ENCODE data around the gene FAM193B.
A peak's percentile ranks its signal among the peaks of the same experiment; 100 is the strongest.

Gene FAM193B

GRCh38 chr5:177595991-177596774 is 41.8 kb upstream of the FAM193B start:
- Histone ChIP-seq H3K9ac (ENCODE audit: low read depth, low read length) (no peak overlapping the region), H3K36me3 (ENCODE audit: insufficient read depth, low read length) (peaks cover 38% of the 10 kb centered on the region), H3K27ac (ENCODE audit: low read depth, low read length) (no peak overlapping the region), H3K4me1 (ENCODE audit: insufficient read depth, low read length) (peaks cover 4% of the 10 kb centered on the region; the same call in 1 of the 2 replicates), H3K9me3 (ENCODE audit: insufficient read depth, low read depth, low read length) (no peaks in the 10 kb centered on the region), H3K27me3 (ENCODE audit: insufficient read depth, low read length) (peaks cover 5% of the 10 kb centered on the region; the same call in 1 of the 2 replicates), H3K4me3 (ENCODE audit: low read length) (no peak overlapping the region)
- 97% methylated on average over 2 of the region's 2 CpGs for WGBS

- H3K27me3 ChIP-seq (ENCODE audit: insufficient read depth, low read length), result peaks cover 14% of the 10 kb centered on the region; the same call in 1 of the 2 replicates
- H3K27ac ChIP-seq (ENCODE audit: low read depth, low read length), result no peak overlapping the region
- H3K4me3 ChIP-seq (ENCODE audit: low read length), result no peak overlapping the region
- H3K4me1 ChIP-seq (ENCODE audit: insufficient read depth, low read length), result 0 out of 2 replicates have a peak, but pooled peaks cover 4% of the 10 kb centered on the region
- no peak overlapping the region for H3K9ac ChIP-seq (ENCODE audit: low read depth, low read length)
- WGBS, result 95% methylated on average over 8 of the region's 8 CpGs
- no peaks in the 10 kb centered on the region for H3K9me3 ChIP-seq (ENCODE audit: insufficient read depth, low read depth, low read length)
- H3K36me3 ChIP-seq (ENCODE audit: insufficient read depth, low read length), result peaks cover 38% of the 10 kb centered on the region
Observed at GRCh38 chr5:177595026-177595585, 40.7 kb upstream of the FAM193B start.

GRCh38 chr5:177594071-177594470 is 39.7 kb upstream of the FAM193B start:
- Histone ChIP-seq H3K27me3 (ENCODE audit: insufficient read depth, low read length) (peaks cover 20% of the 10 kb centered on the region; the same call in 1 of the 2 replicates), H3K4me3 (ENCODE audit: low read length) (no peak overlapping the region), H3K9me3 (ENCODE audit: insufficient read depth, low read depth, low read length) (no peaks in the 10 kb centered on the region), H3K36me3 (ENCODE audit: insufficient read depth, low read length) (peaks cover 38% of the 10 kb centered on the region), H3K27ac (ENCODE audit: low read depth, low read length) (no peak overlapping the region), H3K4me1 (ENCODE audit: insufficient read depth, low read length) (0 out of 2 replicates have a peak, but pooled peaks cover 4% of the 10 kb centered on the region), H3K9ac (ENCODE audit: low read depth, low read length) (no peak overlapping the region)
- WGBS, result 94% methylated on average over 8 of the region's 8 CpGs

GRCh38 chr5:177593511-177593910 is 39.1 kb upstream of the FAM193B start:
- no peak overlapping the region for H3K27ac ChIP-seq (ENCODE audit: low read depth, low read length)
- no peaks in the 10 kb centered on the region for H3K9me3 ChIP-seq (ENCODE audit: insufficient read depth, low read depth, low read length)
- peaks cover 18% of the 10 kb centered on the region; the same call in 1 of the 2 replicates for H3K27me3 ChIP-seq (ENCODE audit: insufficient read depth, low read length)
- WGBS, result 97% methylated on average over 3 of the region's 3 CpGs
- H3K9ac ChIP-seq (ENCODE audit: low read depth, low read length), result no peak overlapping the region
- H3K4me3 ChIP-seq (ENCODE audit: low read length), result no peak overlapping the region
- 0 out of 2 replicates have a peak, but pooled peaks cover 4% of the 10 kb centered on the region for H3K4me1 ChIP-seq (ENCODE audit: insufficient read depth, low read length)
- peaks cover 38% of the 10 kb centered on the region for H3K36me3 ChIP-seq (ENCODE audit: insufficient read depth, low read length)

GRCh38 chr5:177592905-177593304 is 38.5 kb upstream of the FAM193B start:
- Histone ChIP-seq H3K27ac (ENCODE audit: low read depth, low read length) (no peak overlapping the region; the same call in 1 of the 2 replicates), H3K9ac (ENCODE audit: low read depth, low read length) (peak overlapping the region; percentile 84), H3K9me3 (ENCODE audit: insufficient read depth, low read depth, low read length) (no peaks in the 10 kb centered on the region), H3K36me3 (ENCODE audit: insufficient read depth, low read length) (peaks cover 38% of the 10 kb centered on the region), H3K4me1 (ENCODE audit: insufficient read depth, low read length) (0 out of 2 replicates have a peak, but pooled peaks cover 4% of the 10 kb centered on the region), H3K4me3 (ENCODE audit: low read length) (peak overlapping the region; percentile 79), H3K27me3 (ENCODE audit: insufficient read depth, low read length) (peaks cover 22% of the 10 kb centered on the region; the same call in 1 of the 2 replicates)
- 93% methylated on average over 13 of the region's 13 CpGs for WGBS

GRCh38 chr5:177592010-177592834 is 37.9 kb upstream of the FAM193B start, which contains the start of gene TMED9:
TMED9 (plus strand) TSS chr5:177592203; CDS start chr5:177592215, 12 bp downstream.
- Histone ChIP-seq H3K4me1 (ENCODE audit: insufficient read depth, low read length) (0 out of 2 replicates have a peak, but pooled peaks cover 4% of the 10 kb centered on the region), H3K9me3 (ENCODE audit: insufficient read depth, low read depth, low read length) (no peaks in the 10 kb centered on the region), H3K36me3 (ENCODE audit: insufficient read depth, low read length) (peaks cover 38% of the 10 kb centered on the region), H3K27me3 (ENCODE audit: insufficient read depth, low read length) (peaks cover 22% of the 10 kb centered on the region; the same call in 1 of the 2 replicates), H3K27ac (ENCODE audit: low read depth, low read length) (peak within 1 kb of the TSS; percentile 62), H3K4me3 (ENCODE audit: low read length) (peak within 1 kb of the TSS; percentile 79), H3K9ac (ENCODE audit: low read depth, low read length) (peak within 1 kb of the TSS; percentile 84)
- 2% methylated on average over 68 of the region's 71 CpGs for WGBS

GRCh38 chr5:177591690-177592009 is 37.3 kb upstream of the FAM193B start:
- no peaks in the 10 kb centered on the region for H3K9me3 ChIP-seq (ENCODE audit: insufficient read depth, low read depth, low read length)
- peaks cover 35% of the 10 kb centered on the region for H3K36me3 ChIP-seq (ENCODE audit: insufficient read depth, low read length)
- no peak overlapping the region for H3K27ac ChIP-seq (ENCODE audit: low read depth, low read length)
- peak overlapping the region; percentile 79 for H3K4me3 ChIP-seq (ENCODE audit: low read length)
- 21% methylated on average over 8 of the region's 8 CpGs for WGBS
- H3K27me3 ChIP-seq (ENCODE audit: insufficient read depth, low read length), result peaks cover 22% of the 10 kb centered on the region; the same call in 1 of the 2 replicates
- 0 out of 2 replicates have a peak, but pooled peaks cover 4% of the 10 kb centered on the region for H3K4me1 ChIP-seq (ENCODE audit: insufficient read depth, low read length)
- 0 out of 2 replicates have a peak overlapping the region, but pooled peaks have one; percentile 4 for H3K9ac ChIP-seq (ENCODE audit: low read depth, low read length)

- Histone ChIP-seq H3K9me3 (ENCODE audit: insufficient read depth, low read depth, low read length) (no peaks in the 10 kb centered on the region), H3K4me3 (ENCODE audit: low read length) (no peak overlapping the region), H3K9ac (ENCODE audit: low read depth, low read length) (no peak overlapping the region), H3K36me3 (ENCODE audit: insufficient read depth, low read length) (peaks cover 22% of the 10 kb centered on the region), H3K27ac (ENCODE audit: low read depth, low read length) (no peak overlapping the region), H3K4me1 (ENCODE audit: insufficient read depth, low read length) (0 out of 2 replicates have a peak, but pooled peaks cover 4% of the 10 kb centered on the region), H3K27me3 (ENCODE audit: insufficient read depth, low read length) (peaks cover 28% of the 10 kb centered on the region; the same call in 1 of the 2 replicates)
- 88% methylated on average over 1 of the region's 1 CpG for WGBS
Observed at GRCh38 chr5:177590406-177590805, 36.0 kb upstream of the FAM193B start.

GRCh38 chr5:177588413-177588909 is 34.1 kb upstream of the FAM193B start:
- Histone ChIP-seq H3K9me3 (ENCODE audit: insufficient read depth, low read depth, low read length) (no peaks in the 10 kb centered on the region), H3K4me3 (ENCODE audit: low read length) (no peak overlapping the region), H3K4me1 (ENCODE audit: insufficient read depth, low read length) (0 out of 2 replicates have a peak, but pooled peaks cover 4% of the 10 kb centered on the region), H3K27ac (ENCODE audit: low read depth, low read length) (no peak overlapping the region), H3K27me3 (ENCODE audit: insufficient read depth, low read length) (peaks cover 40% of the 10 kb centered on the region), H3K36me3 (ENCODE audit: insufficient read depth, low read length) (peaks cover 3% of the 10 kb centered on the region), H3K9ac (ENCODE audit: low read depth, low read length) (no peak overlapping the region)
- WGBS, result 71% methylated on average over 13 of the region's 13 CpGs

- Histone ChIP-seq H3K4me1 (ENCODE audit: insufficient read depth, low read length) (0 out of 2 replicates have a peak, but pooled peaks cover 2% of the 10 kb centered on the region), H3K27me3 (ENCODE audit: insufficient read depth, low read length) (peaks cover 4% of the 10 kb centered on the region; the same call in 1 of the 2 replicates), H3K9me3 (ENCODE audit: insufficient read depth, low read depth, low read length) (no peaks in the 10 kb centered on the region), H3K9ac (ENCODE audit: low read depth, low read length) (no peak overlapping the region), H3K4me3 (ENCODE audit: low read length) (no peak overlapping the region), H3K27ac (ENCODE audit: low read depth, low read length) (no peak overlapping the region), H3K36me3 (ENCODE audit: insufficient read depth, low read length) (no peaks in the 10 kb centered on the region)
- WGBS, result 96% methylated on average over 8 of the region's 8 CpGs
Observed at GRCh38 chr5:177578316-177578715, 24.0 kb upstream of the FAM193B start.
